ENCODE data around the gene FLAD1. TPM values are rescaled to one million over a fixed set of nuclear protein-coding genes. Genes with fewer than 3 reads are reported as not detected.

FLAD1 gene
- total RNA-seq, 1 donor from 2014 or later = 51.5 TPM

- Mint-ChIP-seq H3K36me3 (ENCODE audit: low read depth, unreplicated experiment) (peaks cover 9% of the 10 kb centered on the region), H3K4me1 (ENCODE audit: low read depth, unreplicated experiment) (peaks cover 22% of the 10 kb centered on the region), H3K27ac (ENCODE audit: unreplicated experiment) (peak overlapping the region; percentile 84), H3K4me3 (ENCODE audit: unreplicated experiment) (no peak overlapping the region), H3K9me3 (ENCODE audit: unreplicated experiment) (no peaks in the 10 kb centered on the region), H3K27me3 (ENCODE audit: low read depth, unreplicated experiment) (no peaks in the 10 kb centered on the region)
- Histone ChIP-seq H3K4me3 (ENCODE audit: insufficient read depth, low read depth, low read length) (no peak overlapping the region), H3K27ac (ENCODE audit: low read depth, low read length) (no peak overlapping the region), H3K4me1 (ENCODE audit: insufficient read depth, low read length) (peaks cover 7% of the 10 kb centered on the region), H2AFZ (ENCODE audit: low read depth, low read length) (no peak overlapping the region), H4K20me1 (ENCODE audit: insufficient read depth, low read length) (peaks cover 25% of the 10 kb centered on the region), H3K9ac (ENCODE audit: low read length) (peak overlapping the region; percentile 8), H3K9me3 (ENCODE audit: insufficient read depth, low read depth, low read length) (no peaks in the 10 kb centered on the region), H3K79me2 (ENCODE audit: insufficient read depth, low read length) (peaks cover 22% of the 10 kb centered on the region), H3K36me3 (ENCODE audit: insufficient read depth, low read length) (peaks cover 14% of the 10 kb centered on the region), H3K4me2 (ENCODE audit: low read length) (no peak overlapping the region), H3K27me3 (ENCODE audit: insufficient read depth, low read length) (no peaks in the 10 kb centered on the region)
- DNase-seq (ENCODE audit: low read depth) (peak; percentile 52), FAIRE-seq (no peak)
- no peak for TF ChIP-seq EZH2 (IDR thresholded peaks at IDR 0.05; ENCODE audit: insufficient read depth, low read length)
- TF ChIP-seq CTCF (IDR thresholded peaks at IDR 0.05; ENCODE audit: insufficient read depth, low read depth, low read length) = no peak
These were observed 9.8 kb downstream of the FLAD1 start for GRCh38 chr1:154992721-154993571.

- no peaks in the 10 kb centered on the region for H3K9me3 Mint-ChIP-seq (ENCODE audit: unreplicated experiment)
- H3K9ac ChIP-seq (ENCODE audit: low read length) = peak within 1 kb of the TSS; percentile 8
- H4K20me1 ChIP-seq (ENCODE audit: insufficient read depth, low read length) = peaks cover 17% of the 10 kb centered on the region
- no peaks in the 10 kb centered on the region for H3K9me3 ChIP-seq (ENCODE audit: insufficient read depth, low read depth, low read length)
- DNase-seq (ENCODE audit: low read depth) = no peak
- no peak for TF ChIP-seq CTCF (IDR thresholded peaks at IDR 0.05; ENCODE audit: insufficient read depth, low read depth, low read length)
- TF ChIP-seq EZH2 (IDR thresholded peaks at IDR 0.05; ENCODE audit: insufficient read depth, low read length) = no peak
- H3K27me3 Mint-ChIP-seq (ENCODE audit: low read depth, unreplicated experiment) = no peaks in the 10 kb centered on the region
- H3K27ac ChIP-seq (ENCODE audit: low read depth, low read length) = no peak within 1 kb of the TSS
- H3K27ac Mint-ChIP-seq (ENCODE audit: unreplicated experiment) = peak within 1 kb of the TSS; percentile 84
- no peak for FAIRE-seq
- peaks cover 8% of the 10 kb centered on the region for H3K36me3 Mint-ChIP-seq (ENCODE audit: low read depth, unreplicated experiment)
- H2AFZ ChIP-seq (ENCODE audit: low read depth, low read length) = no peak within 1 kb of the TSS
- no peak within 1 kb of the TSS for H3K4me3 Mint-ChIP-seq (ENCODE audit: unreplicated experiment)
- H3K4me1 Mint-ChIP-seq (ENCODE audit: low read depth, unreplicated experiment) = peaks cover 22% of the 10 kb centered on the region
- no peak within 1 kb of the TSS for H3K4me3 ChIP-seq (ENCODE audit: insufficient read depth, low read depth, low read length)
- H3K27me3 ChIP-seq (ENCODE audit: insufficient read depth, low read length) = no peaks in the 10 kb centered on the region
- peaks cover 7% of the 10 kb centered on the region for H3K4me1 ChIP-seq (ENCODE audit: insufficient read depth, low read length)
- no peak within 1 kb of the TSS for H3K4me2 ChIP-seq (ENCODE audit: low read length)
- peaks cover 8% of the 10 kb centered on the region for H3K36me3 ChIP-seq (ENCODE audit: insufficient read depth, low read length)
- peaks cover 14% of the 10 kb centered on the region for H3K79me2 ChIP-seq (ENCODE audit: insufficient read depth, low read length)
These were observed 10.6 kb downstream of the FLAD1 start, which contains the start of gene LENEP for GRCh38 chr1:154993572-154994268. TSS of gene LENEP (plus strand) at chr1:154993586. CDS start at chr1:154993608, 22 bp downstream.
